GM20431 (cell line): Measurements from ENCODE around the gene GRIK1.

ENCODE experiments used
- in situ Hi-C: fragments of 300-500 bp; cut with MseI, MboI; formaldehyde crosslinking; loops from one replicate; pipeline ENCODE4 v1.15.0; 2020; ENCODE audit warnings: low sequenced_read_pairs; ENCODE audit not compliant: unreplicated experiment

The GRIK1 gene

DNA sequence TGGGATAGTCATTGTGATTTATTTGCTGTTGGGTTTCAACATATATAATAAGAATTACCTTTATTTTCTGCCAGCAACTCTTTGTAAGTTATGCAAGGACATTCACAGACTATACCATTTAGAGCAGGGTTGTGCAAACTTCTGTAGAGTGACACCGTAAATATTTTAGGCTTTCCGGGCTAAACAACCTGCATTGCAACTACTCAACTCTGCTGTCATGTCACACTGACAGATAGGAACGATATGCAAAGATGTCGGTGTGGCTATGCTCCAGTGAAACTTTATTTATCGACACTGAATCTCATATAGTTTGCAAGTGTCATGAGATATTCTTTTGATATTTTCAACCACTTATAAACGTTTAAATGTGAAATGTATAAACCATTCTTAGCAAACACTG is 430.7 kb downstream of the GRIK1 start:
- in situ Hi-C loops = no loop called here

DNA sequence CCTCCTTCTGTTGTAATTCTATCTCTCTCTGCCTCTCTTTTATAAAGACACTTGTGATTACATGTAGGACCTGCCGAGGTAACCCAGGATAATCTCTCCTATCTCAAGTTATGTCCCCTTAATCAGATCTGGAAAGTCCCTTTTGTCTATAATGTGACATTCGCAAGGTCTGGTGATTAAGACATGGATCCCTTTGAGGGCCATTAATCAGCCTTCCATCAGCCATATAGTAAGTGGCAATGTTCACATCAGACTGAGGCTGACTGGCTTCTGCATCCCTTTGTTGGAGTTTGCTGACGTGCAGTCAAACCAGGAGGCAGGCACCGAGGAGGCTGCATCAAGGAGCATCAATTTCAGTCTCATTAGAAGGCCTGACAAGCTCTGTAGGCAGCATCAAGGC is 431.5 kb downstream of the GRIK1 start:
- in situ Hi-C loops = no loop called here

DNA sequence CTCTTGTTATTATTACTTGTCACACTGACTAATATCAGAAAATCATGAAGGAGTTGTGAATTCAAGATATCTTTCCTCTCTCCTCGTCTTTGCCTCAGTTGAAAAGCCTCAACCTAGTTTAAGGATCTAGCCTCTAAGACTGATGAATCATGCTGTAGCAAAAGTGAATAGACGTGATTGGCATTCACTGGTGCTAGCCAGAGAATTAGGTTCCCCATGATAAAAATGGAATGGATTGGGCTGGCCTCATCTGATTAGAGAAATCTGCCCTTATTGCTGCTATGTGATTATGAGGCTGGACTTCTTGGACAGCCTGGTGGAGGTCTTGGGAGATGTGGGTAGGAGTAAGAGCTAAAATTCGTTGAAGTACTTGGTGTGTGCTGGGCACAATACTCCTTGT is 432.8 kb downstream of the GRIK1 start:
- in situ Hi-C loops = no loop called here

DNA sequence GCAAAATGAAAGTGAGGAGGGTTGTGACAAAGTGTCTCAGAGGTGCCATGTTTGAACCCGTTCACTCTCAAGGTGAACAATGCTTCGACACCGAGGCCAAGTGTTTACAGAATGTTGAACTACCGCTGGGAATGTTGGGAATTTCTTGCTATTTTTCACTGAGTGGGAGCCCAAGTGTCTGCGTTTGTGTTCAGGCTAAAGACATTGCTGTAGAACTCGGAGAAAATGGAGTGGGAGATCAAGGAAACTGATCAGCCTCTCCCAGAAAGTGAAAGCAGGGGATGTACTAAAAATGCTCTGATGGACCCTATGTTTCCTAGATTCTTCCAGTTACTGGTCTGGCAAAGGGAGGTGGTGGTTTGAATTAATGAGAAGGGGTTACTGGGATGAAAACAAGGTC is 433.6 kb downstream of the GRIK1 start:
- in situ Hi-C loops = no loop called here

DNA sequence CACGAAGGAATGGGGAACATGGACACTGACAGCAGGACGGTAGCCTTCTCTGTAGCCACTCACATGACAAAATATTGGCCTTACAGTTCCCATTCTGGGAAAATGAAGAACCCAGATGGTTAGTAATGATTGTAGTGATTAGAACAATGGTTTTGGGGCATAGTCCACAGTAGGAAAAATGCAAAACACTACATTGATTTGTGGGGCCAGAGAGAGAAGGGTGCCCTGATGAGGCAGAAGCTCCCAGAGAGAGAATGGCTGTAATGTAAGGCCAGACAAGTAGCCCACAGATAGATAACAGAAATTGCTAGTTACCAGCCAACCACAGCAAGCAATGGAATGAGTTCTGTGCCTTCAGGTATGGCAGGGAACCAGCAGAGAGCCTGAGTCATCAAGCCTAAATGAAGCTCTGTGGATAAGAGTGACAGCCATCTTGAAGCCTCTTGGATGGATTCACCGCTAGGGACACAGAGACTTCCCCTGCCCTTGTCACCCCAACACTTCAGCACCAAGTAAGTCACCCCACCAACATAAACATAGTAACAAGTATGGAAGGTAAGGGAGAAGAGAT is 435.0 kb downstream of the GRIK1 start:
- in situ Hi-C loops = no loop called here

DNA sequence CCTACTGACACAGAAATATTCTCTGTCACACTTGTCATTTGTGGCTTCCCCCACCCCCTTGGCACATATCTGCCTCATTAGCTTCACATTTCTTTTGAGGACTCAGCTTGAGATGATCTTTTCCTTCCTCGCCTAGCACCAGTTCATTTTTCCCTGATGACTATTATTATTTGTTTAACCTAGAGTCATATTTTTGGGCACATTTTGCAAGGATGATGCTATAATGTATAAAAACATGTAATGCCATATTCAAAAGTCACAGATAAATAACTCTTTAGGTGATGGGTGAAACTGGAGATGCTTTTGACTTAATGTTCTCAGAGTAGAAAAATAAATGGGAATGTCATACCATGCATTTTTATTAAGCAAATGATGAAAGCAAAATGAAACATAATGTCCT is 438.3 kb downstream of the GRIK1 start:
- in situ Hi-C loops = no loop called here

DNA sequence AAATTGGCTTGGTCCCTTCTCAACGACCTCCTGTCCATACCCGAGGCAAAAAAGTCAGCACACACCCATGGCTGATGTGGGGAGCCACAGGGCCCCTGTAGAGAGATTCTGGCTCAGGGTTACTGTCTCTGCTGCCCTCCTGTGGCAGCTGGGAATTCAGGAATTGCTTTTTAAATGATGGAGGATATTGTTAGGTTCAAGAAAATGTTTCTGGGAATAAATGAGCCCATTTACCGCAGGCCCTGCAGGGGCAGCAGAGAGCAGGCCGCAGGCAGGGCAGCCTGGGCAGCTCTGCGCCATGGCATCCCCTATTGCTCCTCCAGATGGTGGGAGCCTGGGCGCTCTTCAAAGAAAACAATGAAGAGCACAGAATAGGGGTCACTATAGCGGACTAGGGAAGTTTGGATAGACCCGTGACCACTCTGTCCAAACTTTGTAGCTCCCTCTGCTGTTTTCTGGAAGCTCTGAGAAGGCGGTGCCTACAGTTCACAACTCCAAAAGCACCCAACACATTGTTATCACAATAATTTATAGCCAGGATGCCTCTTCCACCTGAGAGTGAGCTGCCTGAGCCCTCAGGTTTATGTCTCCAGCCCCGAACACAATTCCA is 440.0 kb downstream of the GRIK1 start:
- in situ Hi-C loops = loop anchor here (25.0 kb wide), 1 partner anchor 337 kb away; no protein-coding TSS in a partner anchor

DNA sequence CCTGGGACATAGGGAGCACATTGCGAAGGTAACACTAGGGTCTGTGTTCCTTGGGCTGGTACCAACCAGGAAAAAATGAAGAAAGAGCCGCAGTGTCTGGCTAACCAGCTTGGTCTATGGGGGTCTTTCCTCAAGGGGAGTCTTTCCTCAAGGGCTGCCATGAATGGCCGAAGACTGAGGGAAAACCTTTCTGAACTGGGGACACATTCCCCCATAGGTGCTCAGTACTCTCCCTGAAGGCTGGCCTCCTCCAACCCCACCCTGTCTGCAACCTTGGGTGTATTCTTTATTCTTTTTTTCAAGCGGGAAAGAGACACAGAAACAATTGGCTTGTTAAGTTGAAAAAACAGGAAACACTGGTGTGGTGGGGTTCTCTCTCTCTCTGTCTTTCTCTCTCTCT is 440.6 kb downstream of the GRIK1 start:
- in situ Hi-C loops = loop anchor here (25.0 kb wide), 1 partner anchor 338 kb away; no protein-coding TSS in a partner anchor

DNA sequence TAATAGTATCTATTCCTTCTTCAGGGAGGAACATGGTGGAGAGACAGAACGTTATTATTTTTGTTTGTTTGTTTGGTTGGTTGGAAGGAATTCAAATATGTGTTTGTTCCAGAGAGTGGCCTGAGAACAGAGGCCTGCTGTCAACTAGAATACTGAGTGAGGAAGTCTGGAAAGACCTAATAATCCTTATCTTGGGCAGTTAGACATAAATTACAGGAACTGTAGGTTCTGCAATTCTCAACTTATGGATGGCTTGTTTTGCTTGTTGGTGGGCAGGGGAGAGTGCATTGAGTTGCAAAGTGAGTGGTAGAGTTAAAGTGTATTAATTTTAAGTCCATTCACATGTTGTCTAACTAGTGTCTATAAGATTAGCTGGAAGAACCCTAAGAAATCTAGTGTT is 443.5 kb downstream of the GRIK1 start:
- in situ Hi-C loops = loop anchor here (25.0 kb wide), 1 partner anchor 341 kb away; no protein-coding TSS in a partner anchor

DNA sequence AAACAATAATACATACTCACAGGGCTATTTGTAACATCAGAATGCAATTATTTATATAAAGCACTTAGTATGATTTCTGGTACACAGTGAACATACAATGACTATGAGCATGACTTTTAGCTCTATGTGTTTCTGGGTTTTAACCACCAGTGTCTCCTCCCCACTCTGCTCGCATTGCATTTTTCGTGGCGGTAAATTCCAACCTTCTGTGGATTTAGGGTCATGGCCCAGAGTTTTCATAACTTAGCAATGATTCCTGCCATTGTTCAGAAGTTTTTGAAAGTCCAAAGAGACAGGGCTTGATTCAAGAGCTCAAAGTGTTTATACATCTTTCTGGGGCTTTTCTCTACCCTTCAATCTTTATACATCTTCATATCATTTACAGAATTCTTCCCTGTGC is 449.8 kb downstream of the GRIK1 start:
- in situ Hi-C loops = loop anchor here (25.0 kb wide), 1 partner anchor 347 kb away; no protein-coding TSS in a partner anchor

DNA sequence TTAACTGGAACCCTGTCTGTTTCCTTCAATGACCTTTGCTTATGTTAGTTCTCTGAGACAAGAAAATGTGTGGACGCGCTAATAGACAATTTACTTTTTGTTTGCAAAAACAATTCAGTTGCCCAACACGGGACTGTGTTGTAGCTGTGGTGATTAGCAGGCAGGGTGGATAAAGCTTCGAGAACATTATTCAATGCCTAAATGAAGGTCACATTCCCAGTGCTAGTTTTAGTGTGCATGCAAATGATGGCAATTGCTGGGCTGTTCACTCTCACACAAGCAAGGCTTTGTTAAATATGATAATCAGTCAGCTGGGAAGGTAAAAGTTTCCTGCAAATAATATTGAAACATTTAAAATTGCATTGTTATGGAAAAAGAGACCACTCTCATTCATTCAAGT is 452.6 kb downstream of the GRIK1 start:
- in situ Hi-C loops = loop anchor here (25.0 kb wide), 1 partner anchor 350 kb away; no protein-coding TSS in a partner anchor
